ENCODE data around the gene KRT76. TPM values are rescaled to one million over a fixed set of nuclear protein-coding genes. Genes with fewer than 3 reads are reported as not detected.
"Not testable (repeated sequence)": the region's sequence is repeated elsewhere in the genome, so short reads cannot be mapped to it uniquely, and the experiment has no call there.

Gene KRT76
- total RNA-seq, 1 experiment from 2014 or later: not detected

DNA sequence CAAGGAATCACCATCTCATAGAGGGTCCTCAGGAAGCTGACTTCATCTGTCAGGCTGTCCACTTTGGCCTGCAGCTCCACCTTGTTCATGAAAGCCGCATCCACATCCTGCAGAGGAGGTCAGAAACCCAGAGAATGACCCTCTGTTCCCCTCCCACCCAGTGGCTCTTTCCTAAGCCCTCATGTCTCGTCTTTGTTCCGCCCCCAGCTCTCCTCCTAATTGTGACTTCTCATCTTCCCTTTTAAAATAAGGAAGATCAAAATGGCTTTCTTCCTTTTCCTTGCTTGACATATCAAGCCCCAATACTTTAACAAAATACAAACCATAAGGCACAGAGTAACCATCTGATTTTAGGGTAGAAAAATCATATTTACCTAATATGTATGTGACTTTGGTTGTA is 4.4 kb downstream of the KRT76 start:
- no peak for DNase-seq (ENCODE audit: low read depth, low spot score)
- in situ Hi-C loops (cut with HindIII; ENCODE audit: low pct_unique_long_range_greater_than_20kb, low sequenced_read_pairs): no loop called here

GRCh38 chr12:52772188-52772587 is 5.0 kb downstream of the KRT76 start:
- in situ Hi-C loops (cut with HindIII; ENCODE audit: low pct_unique_long_range_greater_than_20kb, low sequenced_read_pairs): no loop called here
- DNase-seq (ENCODE audit: low read depth, low spot score): no peak

GRCh38 chr12:52771505-52771904 is 5.6 kb downstream of the KRT76 start:
- DNase-seq (ENCODE audit: low read depth, low spot score): no peak
- in situ Hi-C loops (cut with HindIII; ENCODE audit: low pct_unique_long_range_greater_than_20kb, low sequenced_read_pairs): no loop called here

DNA sequence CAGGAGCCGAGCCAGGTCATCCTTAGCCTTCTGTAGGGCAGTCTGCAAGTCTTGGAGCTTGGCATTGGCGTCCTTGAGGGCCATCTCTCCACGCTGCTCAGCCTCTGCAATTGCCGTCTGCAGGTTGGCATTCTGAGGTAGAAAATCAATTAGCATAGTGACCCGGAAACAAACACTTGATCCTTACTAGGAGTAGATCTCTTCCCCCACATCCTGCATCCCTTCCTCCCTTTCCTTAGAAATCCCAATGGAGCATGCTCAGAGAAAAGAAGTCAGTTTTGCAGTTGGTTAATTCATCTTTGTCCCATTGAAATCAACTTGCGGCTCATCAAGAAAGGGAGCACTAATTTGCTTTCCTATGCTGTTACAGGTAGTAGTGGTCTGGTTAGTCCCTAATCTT is 6.1 kb downstream of the KRT76 start:
- in situ Hi-C loops (cut with HindIII; ENCODE audit: low pct_unique_long_range_greater_than_20kb, low sequenced_read_pairs): no loop called here
- no peak for DNase-seq (ENCODE audit: low read depth, low spot score)

GRCh38 chr12:52769946-52770345 is 7.2 kb downstream of the KRT76 start:
- no peak for DNase-seq (ENCODE audit: low read depth, low spot score)
- in situ Hi-C loops (cut with HindIII; ENCODE audit: low pct_unique_long_range_greater_than_20kb, low sequenced_read_pairs): no loop called here

GRCh38 chr12:52769354-52769753 is 7.8 kb downstream of the KRT76 start:
- in situ Hi-C loops (cut with HindIII; ENCODE audit: low pct_unique_long_range_greater_than_20kb, low sequenced_read_pairs): no loop called here
- DNase-seq (ENCODE audit: low read depth, low spot score): no peak

DNA sequence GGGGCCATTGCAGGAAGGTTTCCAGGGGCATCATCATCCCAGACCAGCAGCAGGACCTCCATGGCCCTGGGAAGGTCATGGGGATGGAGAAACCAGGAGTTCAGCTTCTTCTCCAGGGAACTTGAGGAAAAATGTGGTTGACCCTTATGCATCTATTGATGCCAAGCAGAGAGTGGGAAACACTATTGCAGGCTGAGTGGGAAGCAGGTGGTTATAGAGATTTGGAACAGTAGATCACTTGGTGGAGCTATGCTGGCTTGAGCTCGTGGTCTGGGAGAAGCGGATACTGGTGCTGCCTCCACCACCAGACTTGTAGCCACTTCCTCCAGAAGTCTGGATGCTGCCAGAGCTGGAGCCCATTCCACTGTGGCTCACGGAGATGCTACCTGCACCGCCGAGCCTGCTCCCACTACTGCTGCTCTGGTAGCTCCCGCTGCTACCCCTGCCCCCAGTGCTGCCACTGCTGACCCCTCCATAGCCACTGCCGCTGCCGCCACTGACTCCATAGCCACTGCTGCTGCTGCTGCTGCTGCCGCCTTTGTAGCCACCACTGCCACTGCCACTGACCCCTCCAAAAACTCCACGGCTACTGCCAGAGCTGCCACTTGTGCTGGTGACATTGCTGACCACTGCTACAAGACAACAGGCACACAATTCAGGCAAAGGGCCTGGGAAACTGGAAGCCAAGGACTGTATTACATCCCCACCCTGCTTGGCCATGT is 8.5 kb downstream of the KRT76 start:
- in situ Hi-C loops (cut with HindIII; ENCODE audit: low pct_unique_long_range_greater_than_20kb, low sequenced_read_pairs): no loop called here
- no peak for DNase-seq (ENCODE audit: low read depth, low spot score)

DNA sequence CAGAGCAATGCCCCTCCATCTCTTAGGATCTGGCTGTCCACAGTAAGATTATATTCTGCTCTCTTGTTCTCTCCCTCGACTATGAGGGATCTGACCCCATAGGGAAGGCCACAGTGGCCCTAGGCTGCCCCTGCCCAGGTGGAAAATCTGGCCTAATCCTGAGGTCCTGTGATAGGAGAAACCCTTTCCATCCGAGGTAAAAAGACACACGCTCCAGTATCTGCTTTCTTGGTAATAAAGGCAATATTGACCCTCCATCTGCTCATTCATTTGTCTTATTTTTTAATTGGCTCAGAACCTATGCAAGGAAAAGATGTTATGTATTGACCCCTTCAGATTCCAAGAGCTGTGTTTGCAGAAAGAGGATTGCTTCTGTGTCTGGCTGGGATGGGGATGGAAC is 9.7 kb downstream of the KRT76 start:
- no peak for DNase-seq (ENCODE audit: low read depth, low spot score)
- in situ Hi-C loops (cut with HindIII; ENCODE audit: low pct_unique_long_range_greater_than_20kb, low sequenced_read_pairs): no loop called here

DNA sequence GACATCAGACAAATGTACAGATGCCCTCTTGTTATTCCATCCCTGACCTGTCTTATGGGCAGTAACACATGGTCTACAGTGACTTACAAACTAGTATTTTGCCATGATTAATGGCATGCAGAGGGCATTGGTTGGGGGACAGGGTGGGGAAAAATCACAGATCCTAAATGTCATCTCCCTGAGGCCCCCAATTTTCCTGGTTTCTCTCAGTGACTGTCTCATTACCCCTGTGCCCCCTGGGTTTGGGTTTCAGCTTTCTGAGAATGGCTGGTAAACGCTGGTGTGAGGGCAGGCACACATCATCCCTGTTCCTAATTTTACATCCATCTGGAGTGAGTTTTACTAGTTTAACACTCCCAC is 10.1 kb downstream of the KRT76 start:
- in situ Hi-C loops (cut with HindIII; ENCODE audit: low pct_unique_long_range_greater_than_20kb, low sequenced_read_pairs): no loop called here

GRCh38 chr12:52766351-52767019 is 10.7 kb downstream of the KRT76 start:
- no peak for DNase-seq (ENCODE audit: low read depth, low spot score)
- in situ Hi-C loops (cut with HindIII; ENCODE audit: low pct_unique_long_range_greater_than_20kb, low sequenced_read_pairs): no loop called here

More for the DNA sequence above, 10.1 kb downstream of the KRT76 start:
- DNase-seq (ENCODE audit: low read depth, low spot score): no peak

GRCh38 chr12:52765702-52766101 is 11.4 kb downstream of the KRT76 start:
- DNase-seq (ENCODE audit: low read depth, low spot score): no peak
- in situ Hi-C loops (cut with HindIII; ENCODE audit: low pct_unique_long_range_greater_than_20kb, low sequenced_read_pairs): no loop called here

DNA sequence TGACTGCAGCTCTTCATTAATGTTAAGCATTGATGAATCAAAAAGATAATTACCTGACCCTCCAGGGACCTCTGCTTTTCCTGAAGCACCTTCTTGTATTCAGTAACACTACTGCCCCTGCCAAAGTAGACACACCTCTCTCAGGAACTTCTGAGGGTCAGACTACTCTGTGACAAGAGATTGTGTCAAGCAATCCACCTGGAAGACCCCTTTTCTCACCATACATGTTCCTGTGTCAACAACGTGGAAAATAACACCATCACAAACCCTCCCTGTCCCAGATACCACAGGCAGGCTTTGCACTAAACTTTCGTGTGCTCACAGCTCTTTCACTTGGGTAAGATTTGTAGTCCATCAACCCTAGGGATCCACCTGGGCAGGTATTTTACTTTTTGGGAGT is 13.2 kb downstream of the KRT76 start:
- in situ Hi-C loops (cut with HindIII; ENCODE audit: low pct_unique_long_range_greater_than_20kb, low sequenced_read_pairs): no loop called here
- no peak for DNase-seq (ENCODE audit: low read depth, low spot score)

- in situ Hi-C loops (cut with HindIII; ENCODE audit: low pct_unique_long_range_greater_than_20kb, low sequenced_read_pairs): no loop called here
These were observed 14.0 kb downstream of the KRT76 start for GRCh38 chr12:52763036-52763659.

DNA sequence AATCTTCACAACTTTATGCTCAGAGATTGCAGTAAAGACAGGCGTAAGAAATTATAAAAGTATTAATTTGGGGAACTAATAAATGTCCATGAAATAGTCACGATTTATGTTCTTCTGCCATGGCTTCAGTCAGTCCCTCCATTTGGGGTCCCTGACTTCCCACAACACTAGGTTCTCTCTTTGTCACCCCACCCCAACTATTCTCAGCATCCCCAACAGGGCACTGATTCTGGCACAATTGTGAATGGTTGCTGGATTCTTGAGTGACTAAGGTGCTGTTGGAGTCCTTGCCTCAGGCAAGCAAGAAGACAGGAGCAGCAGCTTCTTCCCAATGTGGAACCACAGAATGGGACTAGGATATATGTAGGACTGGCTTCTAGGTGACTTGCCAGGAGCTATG is 15.3 kb downstream of the KRT76 start:
- in situ Hi-C loops (cut with HindIII; ENCODE audit: low pct_unique_long_range_greater_than_20kb, low sequenced_read_pairs): no loop called here
- DNase-seq (ENCODE audit: low read depth, low spot score): no peak

More at GRCh38 chr12:52763036-52763659, 14.0 kb downstream of the KRT76 start:
- no peak for DNase-seq (ENCODE audit: low read depth, low spot score)

DNA sequence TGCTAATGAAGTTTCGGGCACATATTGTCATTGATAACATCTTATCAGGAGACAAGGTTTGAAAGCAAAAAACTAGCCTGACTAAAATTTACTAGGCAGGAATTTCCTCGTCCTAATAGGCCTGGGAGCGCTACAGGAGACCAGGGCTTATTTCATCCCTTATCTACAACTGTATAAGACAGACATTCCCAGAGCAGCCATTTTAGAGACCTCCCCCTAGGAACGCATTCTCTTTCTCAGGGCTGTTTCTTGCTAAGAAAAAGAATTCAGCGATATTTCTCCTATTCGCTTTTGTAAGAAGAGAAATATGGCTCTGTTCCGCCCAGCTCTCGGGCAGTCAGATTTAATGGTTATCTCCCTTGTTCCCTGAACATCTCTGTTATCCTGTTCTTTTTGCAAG is 15.9 kb downstream of the KRT76 start:
- in situ Hi-C loops (cut with HindIII; ENCODE audit: low pct_unique_long_range_greater_than_20kb, low sequenced_read_pairs); DNase-seq (ENCODE audit: low read depth, low spot score): not testable (repeated sequence)

- in situ Hi-C loops (cut with HindIII; ENCODE audit: low pct_unique_long_range_greater_than_20kb, low sequenced_read_pairs): no loop called here
- DNase-seq (ENCODE audit: low read depth, low spot score): no peak
These were observed 16.5 kb downstream of the KRT76 start for GRCh38 chr12:52760623-52761022.

- no peak for DNase-seq (ENCODE audit: low read depth, low spot score)
- in situ Hi-C loops (cut with HindIII; ENCODE audit: low pct_unique_long_range_greater_than_20kb, low sequenced_read_pairs): no loop called here
These were observed 17.4 kb downstream of the KRT76 start for GRCh38 chr12:52759695-52760094.

- in situ Hi-C loops (cut with HindIII; ENCODE audit: low pct_unique_long_range_greater_than_20kb, low sequenced_read_pairs): no loop called here
- DNase-seq (ENCODE audit: low read depth, low spot score): no peak
These were observed 17.9 kb downstream of the KRT76 start for GRCh38 chr12:52759218-52759617.

All from SK-MEL-5 (cell line).